Heart left ventricle (tissue), 16 donors: Measurements from ENCODE around the gene CDCA3. TPM values are rescaled to one million over a fixed set of nuclear protein-coding genes. Genes with fewer than 3 reads are reported as not detected.

Experiments used
- ATAC-seq, 4 donors: fragments of 200-7000 bp; cut with Tn5 transposase; one replicate each; pipeline ENCODE4 v1.9.1; 2020 to 2022; ENCODE audit warnings: moderate library complexity in 4 of 4, mild to moderate bottlenecking in 3 of 4, moderate number of reproducible peaks in 1 of 4
- DNase-seq, 5 donors: peaks; one replicate each; pipeline ENCODE4 v3.0.0-alpha.2; 2020
- H3K27ac ChIP-seq, 12 donors: fragments of 200-600 bp; sonication (generic) in 4 of 12; one replicate each; pipeline versions ENCODE4 v1.5.0 to v1.8.0; 2016 to 2022; ENCODE audit warnings: mild to moderate bottlenecking in 2 of 12
- H3K27me3 ChIP-seq, 9 donors: fragments of 200-600 bp; sonication (generic) in 2 of 9; one replicate each; pipeline versions ENCODE4 v1.5.1 to v1.8.0; 2016 to 2022; ENCODE audit warnings: mild to moderate bottlenecking in 3 of 9
- H3K36me3 ChIP-seq, 9 donors: fragments of 200-600 bp; sonication (generic) in 2 of 9; one replicate each; pipeline versions ENCODE4 v1.5.0 to v1.8.0; 2018 to 2022; ENCODE audit warnings: mild to moderate bottlenecking in 2 of 9
- H3K4me1 ChIP-seq, 12 donors: fragments of 200-600 bp; sonication (generic) in 4 of 12; one replicate each; pipeline versions ENCODE4 v1.5.0 to v1.8.0; 2016 to 2022; ENCODE audit warnings: mild to moderate bottlenecking in 3 of 12
- H3K4me3 ChIP-seq, 12 donors: fragments of 200-600 bp; sonication (generic) in 4 of 12; one replicate each; pipeline versions ENCODE4 v1.5.0 to v1.8.0; 2017 to 2022; ENCODE audit warnings: mild to moderate bottlenecking in 9 of 12, moderate library complexity in 4 of 12
- H3K9me3 ChIP-seq, 12 donors: fragments of 200-600 bp; sonication (generic) in 4 of 12; one replicate each; pipeline versions ENCODE4 v1.5.0 to v1.8.0; 2016 to 2022; ENCODE audit warnings: mild to moderate bottlenecking in 1 of 12
- POLR2A ChIP-seq, 2 donors: fragments of 450-650 bp; IDR thresholded peaks; one replicate each; pipeline ENCODE4 v1.6.1; 2017; ENCODE audit warnings: antibody characterized with exemption in 2 of 2, mild to moderate bottlenecking in 2 of 2, moderate library complexity in 2 of 2
- WGBS, 4 donors: extraction: QIAGEN DNeasy Blood & Tissue Kit in 2 of 4; methylation state at CpG; one replicate each; pipeline versions ENCODE4 v1.1.5 to v1.1.7; 2013 to 2018; 5-methylcytosine and 5-hydroxymethylcytosine counted together
- intact Hi-C, 10 donors: fragments of 100-400 bp; cut with DNase I; formaldehyde crosslinking; loops; one replicate each; pipeline versions ENCODE4 v1.11.1 to v1.14.2; 2022
- polyA plus RNA-seq, 2 donors: library from polyadenylated mRNA; stranded (reverse); fragments of 200-250 nt; gene quantifications; one replicate each; pipeline ENCODE4 v1.2.3, GENCODE V29; 2013
- total RNA-seq, 9 donors: library from RNA; depleted of rRNA in 2 of 9; stranded (reverse); fragments of >200 nt in 2 of 9; fragmentation: NEBNext Ultra II Directional in 3 of 9; extraction: Animal tissue kit (Norgen Biotek cat#: 25700) in 3 of 9; gene quantifications; one replicate each; pipeline versions ENCODE4 v1.1.0 to v1.2.4, GENCODE V29; 2016 to 2023
- TF ChIP-seq, protein P1 (sequence below), 12 donors: fragments of 200-600 bp; sonication (generic) in 4 of 12; IDR thresholded peaks; one replicate each; pipeline versions ENCODE4 v1.5.0 to v1.8.0; 2018 to 2022; ENCODE audit warnings: antibody characterized with exemption in 12 of 12, mild to moderate bottlenecking in 5 of 12
- donor health status: ischemic (EF 13 %, LVEDD 7.1; RV severe dilation, severe dysfunction).
- donor health status: healthy with polysubstance abuse.
- donor health status: DM: no; HTN: yes; CAD: no.
- donor health status: DM: no; HTN: no; CAD: no.
- donor health status: ischemic (EF 25% LVEDD 6.9; RV normal size, moderate dysfunction).
- donor health status: ischemic (EF 25% LVEDD 5.7; RV mildly dilated, moderate dysfunction).
- donor health status: healthy.
- donor health status: DM: yes; HTN: yes; CAD: no.
- donor health status: ischemic (EF 35%, LVEDD 5.7; RV mildly dilated, moderate dysfunction).
- donor health status: nonischemic (EF 11% LVEDD 7.7; RV severe dilation, severe dysfunction).
- donor health status: DM: yes; HTN: yes; CAD: no.
- donor health status: PGD.
- donor health status: ischemic (EF 29% LVEDD 5.4; RV normal size, mild dysfunction).
- donor health status: nonischemic (EF 23%, LVEDD 6.1; RV moderate dilation, normal function).

Gene CDCA3
- total and polyA plus RNA-seq, 11 donors: 0.42 to 8.3 (median 0.93) TPM; not detected in 1

DNA sequence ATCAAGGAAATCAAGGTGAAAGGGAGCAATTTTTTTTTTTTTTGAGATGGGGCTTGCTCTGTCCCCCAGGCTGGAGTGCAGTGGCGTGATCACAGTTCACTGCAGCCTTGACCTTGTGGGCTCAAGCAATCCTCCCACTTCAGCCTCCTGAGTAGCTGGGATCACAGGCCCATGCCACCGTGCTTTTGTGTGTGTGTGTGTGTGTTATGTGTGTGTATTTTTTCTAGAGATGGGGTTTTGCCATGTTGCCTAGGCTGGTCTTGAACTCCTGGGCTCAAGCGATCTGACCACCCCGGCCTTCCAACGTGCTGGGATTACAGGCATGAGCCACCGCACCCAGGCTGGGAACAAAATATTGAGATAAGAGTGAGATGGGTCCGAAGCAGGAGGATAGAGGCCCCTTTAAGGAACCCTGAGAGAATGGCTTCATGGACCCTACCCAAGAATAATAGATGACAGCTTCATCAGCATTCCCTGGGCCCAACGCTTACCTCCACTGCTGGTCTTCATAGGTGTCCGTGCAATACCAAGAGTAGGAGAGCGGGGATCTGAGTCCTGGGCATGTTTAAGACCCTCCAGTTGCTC lies 1.0 kb downstream of the CDCA3 start:
- H3K9me3 ChIP-seq: no peaks in the 10 kb centered on the region
- H3K36me3 ChIP-seq: peaks cover 0 to 50% (median 34%) of the 10 kb centered on the region in 9 donors
- intact Hi-C loops: no loop called here
- no peak overlapping the region for H3K27ac ChIP-seq
- H3K4me3 ChIP-seq: peak overlapping the region in 1 of 12 donors; percentile 79
- H3K4me1 ChIP-seq: peaks cover 0 to 22% (median 14%) of the 10 kb centered on the region in 12 donors
- ATAC-seq: no peak
- peak in 1 of 5 donors; percentile 7 for DNase-seq
- no peaks in the 10 kb centered on the region for H3K27me3 ChIP-seq
- 68 to 76% (median 74%) methylated on average over 10 of the region's 10 CpGs for WGBS, 4 donors
- TF ChIP-seq, protein P1, sequence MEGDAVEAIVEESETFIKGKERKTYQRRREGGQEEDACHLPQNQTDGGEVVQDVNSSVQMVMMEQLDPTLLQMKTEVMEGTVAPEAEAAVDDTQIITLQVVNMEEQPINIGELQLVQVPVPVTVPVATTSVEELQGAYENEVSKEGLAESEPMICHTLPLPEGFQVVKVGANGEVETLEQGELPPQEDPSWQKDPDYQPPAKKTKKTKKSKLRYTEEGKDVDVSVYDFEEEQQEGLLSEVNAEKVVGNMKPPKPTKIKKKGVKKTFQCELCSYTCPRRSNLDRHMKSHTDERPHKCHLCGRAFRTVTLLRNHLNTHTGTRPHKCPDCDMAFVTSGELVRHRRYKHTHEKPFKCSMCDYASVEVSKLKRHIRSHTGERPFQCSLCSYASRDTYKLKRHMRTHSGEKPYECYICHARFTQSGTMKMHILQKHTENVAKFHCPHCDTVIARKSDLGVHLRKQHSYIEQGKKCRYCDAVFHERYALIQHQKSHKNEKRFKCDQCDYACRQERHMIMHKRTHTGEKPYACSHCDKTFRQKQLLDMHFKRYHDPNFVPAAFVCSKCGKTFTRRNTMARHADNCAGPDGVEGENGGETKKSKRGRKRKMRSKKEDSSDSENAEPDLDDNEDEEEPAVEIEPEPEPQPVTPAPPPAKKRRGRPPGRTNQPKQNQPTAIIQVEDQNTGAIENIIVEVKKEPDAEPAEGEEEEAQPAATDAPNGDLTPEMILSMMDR (IDR thresholded peaks at IDR 0.05): no peak
- TF ChIP-seq POLR2A (IDR thresholded peaks at IDR 0.05): no peak

DNA sequence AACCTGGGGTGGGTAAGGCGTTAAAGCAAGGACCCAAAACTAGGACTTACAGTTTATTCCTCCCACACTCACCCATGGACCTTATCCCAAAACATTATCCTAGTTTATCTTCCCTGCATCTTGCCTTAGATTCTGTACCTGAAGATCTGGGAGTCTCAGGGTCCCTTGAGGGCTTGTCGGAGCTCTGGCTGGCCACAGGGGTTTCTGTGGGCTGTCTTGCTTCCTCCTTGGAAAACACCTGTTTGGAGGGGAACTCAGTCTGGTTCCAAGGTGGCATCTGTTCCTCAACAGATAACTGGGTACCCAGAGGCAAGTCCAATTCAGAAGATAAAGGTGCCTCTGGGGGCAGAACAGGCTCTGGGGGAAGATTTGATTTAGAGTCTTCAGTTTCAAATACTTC lies 1.7 kb downstream of the CDCA3 start:
- no peak for ATAC-seq
- DNase-seq: no peak
- intact Hi-C loops: no loop called here
- peaks cover 0 to 56% (median 34%) of the 10 kb centered on the region in 9 donors for H3K36me3 ChIP-seq
- no peaks in the 10 kb centered on the region for H3K27me3 ChIP-seq
- TF ChIP-seq POLR2A (IDR thresholded peaks at IDR 0.05): no peak
- TF ChIP-seq, protein P1 (IDR thresholded peaks at IDR 0.05): no peak
- no peak overlapping the region for H3K4me3 ChIP-seq
- WGBS, 4 donors: 80 to 100% (median 92%) methylated on average over 2 of the region's 2 CpGs
- peaks cover 0 to 22% (median 14%) of the 10 kb centered on the region in 12 donors for H3K4me1 ChIP-seq
- no peak overlapping the region for H3K27ac ChIP-seq
- no peaks in the 10 kb centered on the region for H3K9me3 ChIP-seq

DNA sequence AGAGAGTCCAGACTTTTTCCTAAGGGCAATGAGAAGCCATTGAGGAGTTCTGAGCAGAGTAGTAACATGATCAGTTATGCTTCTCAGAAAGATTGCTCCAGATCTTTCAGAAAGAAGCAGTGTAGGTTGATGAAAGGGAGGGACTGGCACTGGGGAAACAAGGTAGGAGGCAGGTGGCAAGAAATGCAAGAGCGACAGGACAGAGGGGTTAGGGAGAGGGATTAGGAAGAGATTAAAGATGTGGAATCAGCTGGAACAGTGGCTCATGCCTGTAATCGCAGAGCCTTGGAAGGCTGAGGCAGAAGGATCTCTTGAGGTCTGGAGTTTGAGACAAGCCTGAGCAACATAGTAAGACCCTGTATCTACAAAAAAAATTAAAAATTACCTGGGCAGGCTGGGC lies 3.4 kb downstream of the CDCA3 start:
- intact Hi-C loops: no loop called here
- H3K36me3 ChIP-seq: peaks cover 0 to 70% (median 39%) of the 10 kb centered on the region in 9 donors
- H3K27ac ChIP-seq: no peak overlapping the region
- H3K27me3 ChIP-seq: no peaks in the 10 kb centered on the region
- H3K9me3 ChIP-seq: no peaks in the 10 kb centered on the region
- H3K4me3 ChIP-seq: no peak overlapping the region
- peaks cover 0 to 9% (median 5%) of the 10 kb centered on the region in 12 donors for H3K4me1 ChIP-seq
- no peak for ATAC-seq
- DNase-seq: no peak
- no peak for TF ChIP-seq POLR2A (IDR thresholded peaks at IDR 0.05)
- TF ChIP-seq, protein P1 (IDR thresholded peaks at IDR 0.05): no peak
- WGBS, 4 donors: 90 to 99% (median 95%) methylated on average over 2 of the region's 2 CpGs

DNA sequence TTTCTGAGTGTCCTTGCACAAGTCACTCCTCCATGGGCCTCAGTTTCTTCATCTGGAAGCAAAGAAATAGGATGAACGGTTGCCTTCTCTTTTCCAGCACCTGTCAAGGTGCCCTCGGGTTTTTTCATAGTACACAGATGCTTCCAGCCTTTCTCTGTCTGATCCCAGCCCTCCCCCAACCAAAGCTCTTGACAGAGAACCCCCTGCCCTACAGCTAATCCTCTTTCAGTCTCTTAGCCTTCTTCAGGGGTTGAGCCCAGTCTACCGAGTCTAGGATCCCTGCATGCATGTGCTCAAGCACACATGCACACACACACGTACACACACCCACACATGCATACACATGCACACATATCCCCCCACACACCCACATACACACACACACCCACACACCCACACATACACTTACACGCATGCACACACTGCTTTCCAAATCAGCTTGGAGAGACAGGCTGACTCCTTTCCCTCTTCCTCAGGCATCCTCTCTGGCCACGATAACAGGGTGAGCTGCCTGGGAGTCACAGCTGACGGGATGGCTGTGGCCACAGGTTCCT lies 4.7 kb downstream of the CDCA3 start:
- H3K4me3 ChIP-seq: no peak overlapping the region
- H3K9me3 ChIP-seq: no peaks in the 10 kb centered on the region
- WGBS, 4 donors: 87 to 89% (median 89%) methylated on average over 7 of the region's 7 CpGs
- DNase-seq (no peak), ATAC-seq (no peak)
- TF ChIP-seq POLR2A (IDR thresholded peaks at IDR 0.05): no peak
- TF ChIP-seq, protein P1 (IDR thresholded peaks at IDR 0.05): no peak
- H3K27ac ChIP-seq: no peak overlapping the region
- peaks cover 0 to 9% (median 4%) of the 10 kb centered on the region in 12 donors for H3K4me1 ChIP-seq
- intact Hi-C loops: no loop called here
- no peaks in the 10 kb centered on the region for H3K27me3 ChIP-seq
- H3K36me3 ChIP-seq: peaks cover 0 to 78% (median 41%) of the 10 kb centered on the region in 9 donors
